BLaER1 (cell line): ENCODE data around the gene THEM4.
"Not testable (repeated sequence)": the region's sequence is repeated elsewhere in the genome, so short reads cannot be mapped to it uniquely, and the experiment has no call there.

ENCODE experiments used
- H3K27ac ChIP-seq: shearing (Covaris generic); formaldehyde crosslinking; 2 replicates; pipeline ENCODE4 v1.8.1; 2022
- H3K27me3 ChIP-seq: shearing (Covaris generic); formaldehyde crosslinking; 2 replicates; pipeline ENCODE4 v1.8.1; 2022
- H3K36me3 ChIP-seq: shearing (Covaris generic); formaldehyde crosslinking; 2 replicates; pipeline ENCODE4 v1.8.1; 2022
- H3K4me1 ChIP-seq: shearing (Covaris generic); formaldehyde crosslinking; 2 replicates; pipeline ENCODE4 v1.8.1; 2022
- H3K4me2 ChIP-seq: shearing (Covaris generic); formaldehyde crosslinking; 2 replicates; pipeline ENCODE4 v1.8.1; 2022
- H3K4me3 ChIP-seq: shearing (Covaris generic); formaldehyde crosslinking; 2 replicates; pipeline ENCODE4 v1.8.1; 2022
- H3K9ac ChIP-seq: shearing (Covaris generic); formaldehyde crosslinking; 2 replicates; pipeline ENCODE4 v1.8.1; 2022
- H3K9me3 ChIP-seq: shearing (Covaris generic); formaldehyde crosslinking; 2 replicates; pipeline ENCODE4 v1.8.1; 2022
- H4K20me1 ChIP-seq: shearing (Covaris generic); formaldehyde crosslinking; 2 replicates; pipeline ENCODE4 v1.8.1; 2022
- Cebpa-rat ChIP-seq: shearing (Covaris generic); IDR thresholded peaks from 2 replicates; pipeline ENCODE4 v1.8.1; 2022

The THEM4 gene

GRCh38 chr1:151882466-151882865, 26.8 kb downstream of the THEM4 start:
- no peaks in the 10 kb centered on the region for H3K27me3 ChIP-seq
- no peak overlapping the region for H3K4me3 ChIP-seq
- no peak overlapping the region for H3K27ac ChIP-seq
- no peaks in the 10 kb centered on the region for H4K20me1 ChIP-seq
- TF ChIP-seq Cebpa-rat: no peak
- H3K9ac ChIP-seq: no peak overlapping the region
- H3K9me3 ChIP-seq: peaks cover 4% of the 10 kb centered on the region; the same call in 1 of the 2 replicates
- no peak overlapping the region for H3K4me2 ChIP-seq
- H3K36me3 ChIP-seq: no peaks in the 10 kb centered on the region
- H3K4me1 ChIP-seq: no peaks in the 10 kb centered on the region

GRCh38 chr1:151881479-151881878, 27.8 kb downstream of the THEM4 start:
- Histone ChIP-seq H3K4me2 (no peak overlapping the region), H3K4me1 (no peaks in the 10 kb centered on the region), H3K9ac (no peak overlapping the region), H3K9me3 (no peaks in the 10 kb centered on the region), H3K4me3 (no peak overlapping the region), H3K36me3 (no peaks in the 10 kb centered on the region), H4K20me1 (no peaks in the 10 kb centered on the region), H3K27ac (no peak overlapping the region), H3K27me3 (no peaks in the 10 kb centered on the region)
- no peak for TF ChIP-seq Cebpa-rat

GRCh38 chr1:151875419-151876097, 33.8 kb downstream of the THEM4 start:
- Histone ChIP-seq H3K27ac (no peak overlapping the region), H3K36me3 (no peaks in the 10 kb centered on the region), H3K27me3 (no peaks in the 10 kb centered on the region), H3K4me2 (no peak overlapping the region), H3K4me3 (no peak overlapping the region), H4K20me1 (no peaks in the 10 kb centered on the region), H3K9me3 (no peaks in the 10 kb centered on the region), H3K9ac (no peak overlapping the region), H3K4me1 (peaks cover 18% of the 10 kb centered on the region)
- TF ChIP-seq Cebpa-rat: no peak

- peaks cover 18% of the 10 kb centered on the region for H3K4me1 ChIP-seq
- H3K4me2 ChIP-seq: peak overlapping the region; percentile 66
- H3K27me3 ChIP-seq, H3K9me3 ChIP-seq, H3K4me3 ChIP-seq, H4K20me1 ChIP-seq, H3K27ac ChIP-seq, H3K9ac ChIP-seq, H3K36me3 ChIP-seq: not testable (repeated sequence)
These were observed 36.5 kb downstream of the THEM4 start for GRCh38 chr1:151872776-151873175.

GRCh38 chr1:151871284-151872030, 37.9 kb downstream of the THEM4 start:
- Histone ChIP-seq H3K4me3 (no peak overlapping the region), H3K36me3 (no peaks in the 10 kb centered on the region), H3K9me3 (no peaks in the 10 kb centered on the region), H3K4me1 (peaks cover 18% of the 10 kb centered on the region), H3K4me2 (no peak overlapping the region), H3K9ac (no peak overlapping the region), H3K27me3 (no peaks in the 10 kb centered on the region), H4K20me1 (no peaks in the 10 kb centered on the region), H3K27ac (no peak overlapping the region)
- TF ChIP-seq Cebpa-rat: no peak

- Histone ChIP-seq H3K4me2 (no peak overlapping the region), H3K27me3 (no peaks in the 10 kb centered on the region), H3K36me3 (no peaks in the 10 kb centered on the region), H3K9me3 (no peaks in the 10 kb centered on the region), H3K27ac (no peak overlapping the region), H3K4me3 (no peak overlapping the region), H4K20me1 (no peaks in the 10 kb centered on the region), H3K9ac (no peak overlapping the region), H3K4me1 (peaks cover 12% of the 10 kb centered on the region)
- no peak for TF ChIP-seq Cebpa-rat
These were observed 40.8 kb downstream of the THEM4 start for GRCh38 chr1:151868486-151868885.

- H4K20me1 ChIP-seq: no peaks in the 10 kb centered on the region
- H3K27ac ChIP-seq: no peak overlapping the region
- no peak for TF ChIP-seq Cebpa-rat
- no peak overlapping the region for H3K4me3 ChIP-seq
- no peaks in the 10 kb centered on the region for H3K36me3 ChIP-seq
- no peaks in the 10 kb centered on the region for H3K9me3 ChIP-seq
- peaks cover 6% of the 10 kb centered on the region for H3K4me1 ChIP-seq
- no peaks in the 10 kb centered on the region for H3K27me3 ChIP-seq
- H3K4me2 ChIP-seq: no peak overlapping the region
- H3K9ac ChIP-seq: no peak overlapping the region
These were observed 41.4 kb downstream of the THEM4 start for GRCh38 chr1:151867765-151868411.

GRCh38 chr1:151867321-151867720, 42.0 kb downstream of the THEM4 start:
- Histone ChIP-seq H3K4me2 (no peak overlapping the region), H3K4me1 (no peaks in the 10 kb centered on the region; the same call in 1 of the 2 replicates), H3K9ac (no peak overlapping the region), H3K9me3 (no peaks in the 10 kb centered on the region), H3K4me3 (no peak overlapping the region), H3K27ac (no peak overlapping the region), H4K20me1 (no peaks in the 10 kb centered on the region), H3K36me3 (no peaks in the 10 kb centered on the region), H3K27me3 (no peaks in the 10 kb centered on the region)
- TF ChIP-seq Cebpa-rat: no peak

GRCh38 chr1:151864411-151864810, 44.9 kb downstream of the THEM4 start:
- Histone ChIP-seq H3K9ac (no peak overlapping the region), H3K4me1 (peaks cover 14% of the 10 kb centered on the region), H3K4me2 (no peak overlapping the region), H3K27me3 (no peaks in the 10 kb centered on the region), H3K4me3 (no peak overlapping the region), H3K36me3 (no peaks in the 10 kb centered on the region), H3K9me3 (no peaks in the 10 kb centered on the region), H3K27ac (no peak overlapping the region), H4K20me1 (no peaks in the 10 kb centered on the region)
- no peak for TF ChIP-seq Cebpa-rat

- Histone ChIP-seq H3K27me3 (no peaks in the 10 kb centered on the region), H3K9me3 (no peaks in the 10 kb centered on the region), H3K4me2 (no peak overlapping the region)
These were observed 46.7 kb downstream of the THEM4 start for GRCh38 chr1:151862604-151863003.

More at GRCh38 chr1:151862604-151863003, 46.7 kb downstream of the THEM4 start:
- Histone ChIP-seq H3K4me1 (peaks cover 17% of the 10 kb centered on the region), H3K36me3 (no peaks in the 10 kb centered on the region), H4K20me1 (no peaks in the 10 kb centered on the region), H3K9ac (no peak overlapping the region), H3K4me3 (no peak overlapping the region), H3K27ac (no peak overlapping the region)
- no peak for TF ChIP-seq Cebpa-rat
